RWPE2 (cell line): ENCODE measurements around the gene TGM2.

Experiments
- ATAC-seq: fragments of 200-7000 bp; cut with Tn5 transposase; 3 replicates; pipeline ENCODE4 v1.9.1; 2021; ENCODE audit warnings: low read depth
- DNase-seq: peaks from one replicate; pipeline ENCODE4 v3.0.0-alpha.2; 2020; ENCODE audit warnings: low spot score
- H3K27ac ChIP-seq: fragments of 450-650 bp; 2 replicates; pipeline ENCODE4 v1.5.1; 2017; ENCODE audit warnings: mild to moderate bottlenecking; ENCODE audit not compliant: poor library complexity, severe bottlenecking
- H3K27me3 ChIP-seq: fragments of 250-450 bp; sonication (Bioruptor Pico); 2 replicates; pipeline ENCODE4 v1.5.1; 2021; ENCODE audit warnings: mild to moderate bottlenecking, moderate library complexity; ENCODE audit not compliant: insufficient read depth, poor library complexity, severe bottlenecking
- H3K36me3 ChIP-seq: fragments of 250-450 bp; sonication (Bioruptor Pico); 2 replicates; pipeline ENCODE4 v1.5.1; 2020; ENCODE audit warnings: low read depth, mild to moderate bottlenecking, moderate library complexity
- H3K4me1 ChIP-seq: fragments of 250-450 bp; sonication (Bioruptor Pico); 2 replicates; pipeline ENCODE4 v1.5.1; 2021; ENCODE audit warnings: mild to moderate bottlenecking, moderate library complexity; ENCODE audit not compliant: insufficient read depth, poor library complexity, severe bottlenecking
- H3K4me3 ChIP-seq: fragments of 250-450 bp; sonication (Bioruptor Pico); 2 replicates; pipeline ENCODE4 v1.5.1; 2021; ENCODE audit warnings: mild to moderate bottlenecking, moderate library complexity; ENCODE audit not compliant: severe bottlenecking
- H3K9me3 ChIP-seq: fragments of 250-450 bp; sonication (Bioruptor Pico); 2 replicates; pipeline ENCODE4 v1.5.1; 2021; ENCODE audit warnings: mild to moderate bottlenecking, moderate library complexity; ENCODE audit not compliant: severe bottlenecking
- CTCF ChIP-seq: fragments of 450-650 bp; IDR thresholded peaks from one replicate; pipeline ENCODE4 v1.5.1; 2017; ENCODE audit warnings: mild to moderate bottlenecking, moderate library complexity; ENCODE audit not compliant: poor library complexity, severe bottlenecking

TGM2 gene

GRCh38 chr20:38125157-38126056 is 39.7 kb downstream of the TGM2 start:
- no peaks in the 10 kb centered on the region for H3K36me3 ChIP-seq
- H3K4me1 ChIP-seq: peaks cover 37% of the 10 kb centered on the region
- H3K27me3 ChIP-seq: no peaks in the 10 kb centered on the region
- no peak for TF ChIP-seq CTCF
- H3K4me3 ChIP-seq: no peak overlapping the region
- peak; percentile 50 for ATAC-seq
- peak overlapping the region; percentile 69 for H3K27ac ChIP-seq
- no peaks in the 10 kb centered on the region for H3K9me3 ChIP-seq
- DNase-seq: peak; percentile 93

- peak; percentile 81 for DNase-seq
- ATAC-seq: peak; percentile 18
Measured at GRCh38 chr20:38123021-38123587, 42.0 kb downstream of the TGM2 start.

GRCh38 chr20:38121741-38122140 is 43.3 kb downstream of the TGM2 start:
- DNase-seq (peak; percentile 44), ATAC-seq (no peak)
- Histone ChIP-seq H3K4me1 (peaks cover 43% of the 10 kb centered on the region), H3K27me3 (no peaks in the 10 kb centered on the region), H3K9me3 (peaks cover 2% of the 10 kb centered on the region), H3K36me3 (no peaks in the 10 kb centered on the region), H3K4me3 (no peak overlapping the region), H3K27ac (no peak overlapping the region)
- no peak for TF ChIP-seq CTCF

More at GRCh38 chr20:38123021-38123587, 42.0 kb downstream of the TGM2 start:
- no peak for TF ChIP-seq CTCF
- no peaks in the 10 kb centered on the region for H3K9me3 ChIP-seq
- H3K4me3 ChIP-seq: no peak overlapping the region
- H3K27me3 ChIP-seq: no peaks in the 10 kb centered on the region
- no peaks in the 10 kb centered on the region for H3K36me3 ChIP-seq
- peaks cover 41% of the 10 kb centered on the region for H3K4me1 ChIP-seq
- peak overlapping the region; percentile 62 for H3K27ac ChIP-seq

- peaks cover 39% of the 10 kb centered on the region for H3K4me1 ChIP-seq
- H3K36me3 ChIP-seq: no peaks in the 10 kb centered on the region
- DNase-seq (peak; percentile 41), ATAC-seq (no peak)
- H3K9me3 ChIP-seq: peaks cover 3% of the 10 kb centered on the region
- TF ChIP-seq CTCF: no peak
- H3K4me3 ChIP-seq: no peak overlapping the region
- no peaks in the 10 kb centered on the region for H3K27me3 ChIP-seq
- no peak overlapping the region for H3K27ac ChIP-seq
Measured at GRCh38 chr20:38120625-38120988, 44.5 kb downstream of the TGM2 start.

- H3K4me3 ChIP-seq: no peak overlapping the region
- H3K9me3 ChIP-seq: peaks cover 3% of the 10 kb centered on the region
- no peaks in the 10 kb centered on the region for H3K27me3 ChIP-seq
- H3K4me1 ChIP-seq: peaks cover 31% of the 10 kb centered on the region
- no peaks in the 10 kb centered on the region for H3K36me3 ChIP-seq
- peak overlapping the region; percentile 87 for H3K27ac ChIP-seq
- ATAC-seq (no peak), DNase-seq (peak; percentile 46)
- no peak for TF ChIP-seq CTCF
Measured at GRCh38 chr20:38119446-38119845, 45.6 kb downstream of the TGM2 start.
